ENCODE measurements around the gene CACNA1C.
"Not testable (repeated sequence)": the region's sequence is repeated elsewhere in the genome, so short reads cannot be mapped to it uniquely, and the experiment has no call there.

The CACNA1C gene

DNA sequence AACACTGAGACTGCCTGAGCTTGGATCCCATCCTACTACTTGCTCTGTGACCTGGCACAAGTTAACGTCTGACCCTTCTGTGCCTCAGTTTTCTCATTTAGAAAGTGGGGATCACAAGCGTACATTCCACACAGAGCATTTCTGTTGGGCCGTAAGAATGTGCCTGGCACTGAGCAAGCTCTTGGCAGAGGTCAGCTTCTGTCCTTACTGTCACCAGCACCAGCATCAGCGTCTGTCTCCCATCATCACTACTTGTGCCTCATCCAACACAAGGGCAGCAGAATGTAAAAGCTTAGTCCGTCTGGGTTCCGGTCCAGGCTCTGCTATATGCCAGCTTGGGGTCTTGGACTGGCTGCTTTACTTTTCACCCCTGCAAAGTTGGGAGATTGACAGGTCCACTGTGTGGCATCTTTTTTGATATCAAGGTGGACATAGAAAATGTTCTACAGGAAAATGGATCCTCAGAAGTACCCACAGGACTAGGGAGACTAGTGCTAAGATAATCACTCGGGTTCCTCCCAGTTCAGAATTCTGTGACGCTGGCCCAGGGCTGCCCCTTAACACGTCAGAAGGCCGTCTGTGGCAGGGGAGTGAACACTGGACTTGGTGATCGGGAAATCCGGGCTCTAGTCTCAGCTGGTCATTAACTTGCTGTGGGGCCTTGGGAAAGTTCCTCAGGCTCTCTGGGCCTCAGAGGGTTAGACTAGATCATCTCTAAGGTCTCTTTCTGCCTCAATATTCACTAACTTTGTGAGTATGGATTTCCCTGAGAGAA lies 65.9 kb downstream of the CACNA1C start:
- no peak overlapping the region for H3K4me3 ChIP-seq (ENCODE audit: low read length in 2 of 2)
- no peak overlapping the region for H3K9ac ChIP-seq (ENCODE audit: low read depth in 1 of 2, low read length in 2 of 2)
- H3K27ac ChIP-seq (ENCODE audit: low read depth in 2 of 2, low read length in 2 of 2): no peak overlapping the region
- H3K27me3 ChIP-seq (ENCODE audit: control insufficient read depth in 2 of 2, insufficient read depth in 2 of 2, low read length in 2 of 2): no peaks in the 10 kb centered on the region
- H3K4me1 ChIP-seq (ENCODE audit: control insufficient read depth in 2 of 2, insufficient read depth in 2 of 2, low read length in 2 of 2): no peaks in the 10 kb centered on the region
- no peaks in the 10 kb centered on the region for H3K36me3 ChIP-seq (ENCODE audit: control insufficient read depth in 2 of 2, insufficient read depth in 2 of 2, low read length in 2 of 2)
- H3K9me3 ChIP-seq (ENCODE audit: control insufficient read depth in 2 of 2, low read length in 2 of 2): no peaks in the 10 kb centered on the region

DNA sequence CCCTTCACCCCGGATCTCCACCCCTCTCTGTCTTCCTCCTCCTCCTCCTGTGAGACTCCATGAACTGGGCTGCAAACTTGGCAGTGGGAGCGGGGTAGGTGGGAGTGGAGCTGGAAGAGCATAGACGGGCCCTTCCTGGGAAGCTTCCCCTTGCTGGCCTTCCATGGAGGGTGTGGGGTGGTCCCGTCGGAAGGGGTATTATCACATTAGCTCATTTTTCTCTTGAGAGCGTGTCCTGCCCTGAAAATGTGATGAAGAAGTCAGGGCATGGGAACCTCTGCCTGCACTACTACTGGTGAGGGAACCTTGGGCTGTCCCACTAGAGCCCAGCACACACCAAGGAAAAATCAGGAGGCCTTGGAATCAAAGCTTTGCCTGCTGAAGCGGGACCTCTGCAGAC lies 66.5 kb downstream of the CACNA1C start:
- Histone ChIP-seq H3K36me3 (ENCODE audit: control insufficient read depth in 2 of 2, insufficient read depth in 2 of 2, low read length in 2 of 2) (no peaks in the 10 kb centered on the region), H3K4me3 (ENCODE audit: low read length in 2 of 2) (no peak overlapping the region), H3K4me1 (ENCODE audit: control insufficient read depth in 2 of 2, insufficient read depth in 2 of 2, low read length in 2 of 2) (no peaks in the 10 kb centered on the region), H3K9me3 (ENCODE audit: control insufficient read depth in 2 of 2, low read length in 2 of 2) (no peaks in the 10 kb centered on the region), H3K27me3 (ENCODE audit: control insufficient read depth in 2 of 2, insufficient read depth in 2 of 2, low read length in 2 of 2) (no peaks in the 10 kb centered on the region), H3K9ac (ENCODE audit: low read depth in 1 of 2, low read length in 2 of 2) (no peak overlapping the region), H3K27ac (ENCODE audit: low read depth in 2 of 2, low read length in 2 of 2) (no peak overlapping the region)

GRCh38 chr12:2120982-2121758 lies 68.4 kb downstream of the CACNA1C start:
- Histone ChIP-seq H3K27ac (ENCODE audit: low read depth in 2 of 2, low read length in 2 of 2) (no peak overlapping the region), H3K4me1 (ENCODE audit: control insufficient read depth in 2 of 2, insufficient read depth in 2 of 2, low read length in 2 of 2) (no peaks in the 10 kb centered on the region)

DNA sequence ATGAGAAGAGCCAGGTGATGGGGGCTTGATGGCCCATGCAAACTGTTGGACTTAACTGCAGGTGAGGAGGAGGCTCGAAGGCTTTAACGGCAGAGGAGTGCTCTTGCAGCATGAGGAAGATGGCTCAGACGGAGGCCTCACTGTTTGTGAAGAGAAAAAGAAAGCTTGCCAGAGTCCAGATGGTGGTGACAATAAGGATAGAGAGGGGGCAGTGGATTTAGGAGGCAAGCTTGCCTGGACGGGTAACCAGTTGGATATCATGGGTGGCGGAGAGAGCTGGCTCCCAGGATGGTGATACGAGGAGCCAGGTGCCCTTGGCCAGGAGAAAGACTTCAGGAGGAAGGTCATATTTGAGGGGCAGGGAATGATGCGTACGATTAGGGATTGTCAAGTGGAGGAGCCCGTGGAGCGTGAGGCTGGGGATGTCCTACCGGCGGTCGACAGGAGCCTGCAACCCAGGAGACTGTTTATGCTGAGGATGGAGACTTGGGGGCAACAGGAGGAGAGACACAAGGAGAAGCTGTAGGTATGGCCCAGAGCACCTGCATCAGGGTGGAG lies 71.8 kb downstream of the CACNA1C start:
- no peak overlapping the region for H3K9ac ChIP-seq (ENCODE audit: low read depth in 1 of 2, low read length in 2 of 2)
- no peaks in the 10 kb centered on the region for H3K36me3 ChIP-seq (ENCODE audit: control insufficient read depth in 2 of 2, insufficient read depth in 2 of 2, low read length in 2 of 2)
- H3K4me3 ChIP-seq (ENCODE audit: low read length in 2 of 2): no peak overlapping the region
- no peaks in the 10 kb centered on the region for H3K4me1 ChIP-seq (ENCODE audit: control insufficient read depth in 2 of 2, insufficient read depth in 2 of 2, low read length in 2 of 2)
- no peaks in the 10 kb centered on the region for H3K27me3 ChIP-seq (ENCODE audit: control insufficient read depth in 2 of 2, insufficient read depth in 2 of 2, low read length in 2 of 2)
- H3K27ac ChIP-seq (ENCODE audit: low read depth in 2 of 2, low read length in 2 of 2): no peak overlapping the region
- no peaks in the 10 kb centered on the region for H3K9me3 ChIP-seq (ENCODE audit: control insufficient read depth in 2 of 2, low read length in 2 of 2)

More at GRCh38 chr12:2120982-2121758, 68.4 kb downstream of the CACNA1C start:
- Histone ChIP-seq H3K27me3 (ENCODE audit: control insufficient read depth in 2 of 2, insufficient read depth in 2 of 2, low read length in 2 of 2) (no peaks in the 10 kb centered on the region), H3K9me3 (ENCODE audit: control insufficient read depth in 2 of 2, low read length in 2 of 2) (no peaks in the 10 kb centered on the region), H3K4me3 (ENCODE audit: low read length in 2 of 2) (no peak overlapping the region), H3K9ac (ENCODE audit: low read depth in 1 of 2, low read length in 2 of 2) (no peak overlapping the region), H3K36me3 (ENCODE audit: control insufficient read depth in 2 of 2, insufficient read depth in 2 of 2, low read length in 2 of 2) (no peaks in the 10 kb centered on the region)

GRCh38 chr12:2125651-2126522 lies 73.1 kb downstream of the CACNA1C start:
- H3K27ac ChIP-seq (ENCODE audit: low read depth in 2 of 2, low read length in 2 of 2): no peak overlapping the region
- H3K4me1 ChIP-seq (ENCODE audit: control insufficient read depth in 2 of 2, insufficient read depth in 2 of 2, low read length in 2 of 2): no peaks in the 10 kb centered on the region

DNA sequence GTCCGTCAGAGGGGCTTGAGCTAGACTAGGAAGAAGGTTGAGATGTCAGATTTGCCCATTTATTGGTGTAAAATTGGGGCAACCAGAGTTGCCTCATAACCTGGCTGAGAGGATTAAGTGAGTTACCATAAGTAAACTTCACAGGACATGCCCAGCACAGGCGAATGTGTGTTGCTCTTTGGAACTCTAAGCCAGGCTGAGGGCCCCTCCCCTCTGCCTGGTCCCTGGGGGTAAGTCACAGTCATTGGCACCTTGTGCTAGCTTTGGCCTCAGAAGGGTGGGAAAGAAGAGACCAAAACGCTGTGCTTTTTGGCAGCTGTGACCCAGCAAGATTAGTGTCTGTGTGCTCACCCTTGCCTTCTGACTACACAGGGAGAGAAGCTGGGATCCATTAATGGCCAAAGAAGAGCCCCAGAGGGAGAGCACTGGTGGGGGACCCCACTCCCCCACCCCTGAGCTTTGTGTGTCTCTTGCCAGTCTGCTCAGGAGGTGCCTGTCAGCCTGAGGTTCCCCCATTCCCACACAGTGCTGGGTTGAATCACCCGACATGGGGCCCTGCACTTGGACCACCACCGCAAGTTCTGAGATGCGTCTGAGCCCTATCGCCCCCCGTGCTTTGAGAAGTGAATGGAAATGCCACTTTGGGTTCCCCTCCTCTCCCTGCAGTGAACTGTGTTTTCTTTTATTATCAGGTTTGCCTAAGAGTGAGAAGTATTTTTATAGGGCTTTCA lies 74.1 kb downstream of the CACNA1C start:
- no peak overlapping the region for H3K9ac ChIP-seq (ENCODE audit: low read depth in 1 of 2, low read length in 2 of 2)
- no peaks in the 10 kb centered on the region for H3K36me3 ChIP-seq (ENCODE audit: control insufficient read depth in 2 of 2, insufficient read depth in 2 of 2, low read length in 2 of 2)
- no peaks in the 10 kb centered on the region for H3K27me3 ChIP-seq (ENCODE audit: control insufficient read depth in 2 of 2, insufficient read depth in 2 of 2, low read length in 2 of 2)
- H3K4me1 ChIP-seq (ENCODE audit: control insufficient read depth in 2 of 2, insufficient read depth in 2 of 2, low read length in 2 of 2): no peaks in the 10 kb centered on the region
- H3K27ac ChIP-seq (ENCODE audit: low read depth in 2 of 2, low read length in 2 of 2): no peak overlapping the region
- no peak overlapping the region for H3K4me3 ChIP-seq (ENCODE audit: low read length in 2 of 2)
- no peaks in the 10 kb centered on the region for H3K9me3 ChIP-seq (ENCODE audit: control insufficient read depth in 2 of 2, low read length in 2 of 2)

More at GRCh38 chr12:2125651-2126522, 73.1 kb downstream of the CACNA1C start:
- H3K9ac ChIP-seq (ENCODE audit: low read depth in 1 of 2, low read length in 2 of 2): no peak overlapping the region
- H3K9me3 ChIP-seq (ENCODE audit: control insufficient read depth in 2 of 2, low read length in 2 of 2): no peaks in the 10 kb centered on the region
- H3K36me3 ChIP-seq (ENCODE audit: control insufficient read depth in 2 of 2, insufficient read depth in 2 of 2, low read length in 2 of 2): no peaks in the 10 kb centered on the region
- H3K4me3 ChIP-seq (ENCODE audit: low read length in 2 of 2): no peak overlapping the region
- no peaks in the 10 kb centered on the region for H3K27me3 ChIP-seq (ENCODE audit: control insufficient read depth in 2 of 2, insufficient read depth in 2 of 2, low read length in 2 of 2)

- H3K9me3 ChIP-seq (ENCODE audit: control insufficient read depth in 2 of 2, low read length in 2 of 2): no peaks in the 10 kb centered on the region
- no peaks in the 10 kb centered on the region for H3K4me1 ChIP-seq (ENCODE audit: control insufficient read depth in 2 of 2, insufficient read depth in 2 of 2, low read length in 2 of 2)
- H3K9ac ChIP-seq (ENCODE audit: low read depth in 1 of 2, low read length in 2 of 2): no peak overlapping the region
- no peaks in the 10 kb centered on the region for H3K36me3 ChIP-seq (ENCODE audit: control insufficient read depth in 2 of 2, insufficient read depth in 2 of 2, low read length in 2 of 2)
- H3K27ac ChIP-seq (ENCODE audit: low read depth in 2 of 2, low read length in 2 of 2): no peak overlapping the region
- H3K4me3 ChIP-seq (ENCODE audit: low read length in 2 of 2): no peak overlapping the region
- H3K27me3 ChIP-seq (ENCODE audit: control insufficient read depth in 2 of 2, insufficient read depth in 2 of 2, low read length in 2 of 2): no peaks in the 10 kb centered on the region
Measured at GRCh38 chr12:2129076-2129475, 76.3 kb downstream of the CACNA1C start.

DNA sequence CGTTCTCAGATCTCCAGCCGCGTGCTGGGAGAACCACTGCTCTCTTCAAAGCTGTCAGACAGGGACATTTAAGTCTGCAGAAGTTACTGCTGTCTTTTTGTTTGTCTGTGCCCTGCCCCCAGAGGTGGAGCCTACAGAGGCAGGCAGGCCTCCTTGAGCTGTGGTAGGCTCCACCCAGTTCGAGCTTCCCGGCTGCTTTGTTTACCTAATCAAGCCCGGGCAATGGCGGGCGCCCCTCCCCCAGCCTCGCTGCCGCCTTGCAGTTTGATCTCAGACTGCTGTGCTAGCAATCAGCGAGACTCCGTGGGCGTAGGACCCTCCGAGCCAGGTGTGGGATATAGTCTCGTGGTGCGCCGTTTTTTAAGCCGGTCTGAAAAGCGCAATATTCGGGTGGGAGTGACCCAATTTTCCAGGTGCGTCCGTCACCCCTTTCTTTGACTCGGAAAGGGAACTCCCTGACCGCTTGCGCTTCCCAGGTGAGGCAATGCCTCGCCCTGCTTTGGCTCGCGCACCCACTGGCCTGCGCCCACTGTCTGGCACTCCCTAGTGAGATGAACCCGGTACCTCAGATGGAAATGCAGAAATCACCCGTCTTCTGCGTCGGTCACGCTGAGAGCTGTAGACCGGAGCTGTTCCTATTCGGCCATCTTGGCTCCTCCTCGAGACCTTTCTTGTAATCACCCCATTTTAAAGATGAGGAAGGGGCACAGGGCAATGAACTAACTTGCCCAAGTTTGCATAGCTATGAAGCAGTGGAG lies 83.1 kb downstream of the CACNA1C start:
- H3K9ac ChIP-seq (ENCODE audit: low read depth in 1 of 2, low read length in 2 of 2): peak overlapping the region in 1 of 2 donors; percentile 33
- not testable (repeated sequence) for H3K27me3 ChIP-seq (ENCODE audit: control insufficient read depth in 2 of 2, insufficient read depth in 2 of 2, low read length in 2 of 2); H3K27ac ChIP-seq (ENCODE audit: low read depth in 2 of 2, low read length in 2 of 2); H3K36me3 ChIP-seq (ENCODE audit: control insufficient read depth in 2 of 2, insufficient read depth in 2 of 2, low read length in 2 of 2); H3K9me3 ChIP-seq (ENCODE audit: control insufficient read depth in 2 of 2, low read length in 2 of 2); H3K4me3 ChIP-seq (ENCODE audit: low read length in 2 of 2)
- peaks cover 24 to 29% of the 10 kb centered on the region in 2 donors for H3K4me1 ChIP-seq (ENCODE audit: control insufficient read depth in 2 of 2, insufficient read depth in 2 of 2, low read length in 2 of 2)

DNA sequence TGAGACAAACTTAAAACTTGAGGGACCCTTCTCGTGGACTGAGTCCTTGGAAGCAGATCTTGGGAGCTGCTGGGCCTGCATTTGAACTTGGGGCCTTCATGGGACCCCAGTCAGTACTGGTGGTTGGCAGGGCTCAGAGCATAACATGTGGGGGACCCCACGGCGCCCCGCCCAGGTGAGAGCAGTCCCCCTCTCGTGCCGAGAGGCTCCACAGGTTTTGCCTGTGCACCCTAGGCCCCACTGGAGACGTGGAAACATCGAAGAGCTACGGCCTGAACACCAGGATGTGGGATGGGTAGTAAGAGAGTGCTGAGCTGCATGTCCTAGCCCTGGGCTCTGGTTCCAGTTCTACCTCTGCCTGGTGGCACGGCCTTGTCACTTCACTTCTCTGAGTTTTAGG lies 84.1 kb downstream of the CACNA1C start:
- Histone ChIP-seq H3K36me3 (ENCODE audit: control insufficient read depth in 2 of 2, insufficient read depth in 2 of 2, low read length in 2 of 2) (no peaks in the 10 kb centered on the region), H3K9ac (ENCODE audit: low read depth in 1 of 2, low read length in 2 of 2) (no peak overlapping the region), H3K9me3 (ENCODE audit: control insufficient read depth in 2 of 2, low read length in 2 of 2) (no peaks in the 10 kb centered on the region), H3K4me3 (ENCODE audit: low read length in 2 of 2) (no peak overlapping the region), H3K27me3 (ENCODE audit: control insufficient read depth in 2 of 2, insufficient read depth in 2 of 2, low read length in 2 of 2) (no peaks in the 10 kb centered on the region), H3K27ac (ENCODE audit: low read depth in 2 of 2, low read length in 2 of 2) (no peak overlapping the region), H3K4me1 (ENCODE audit: control insufficient read depth in 2 of 2, insufficient read depth in 2 of 2, low read length in 2 of 2) (peaks cover 24 to 29% of the 10 kb centered on the region in 2 donors)
